Right lobe of liver (tissue), 4 donors: ENCODE data around the gene DNLZ.

Source experiments
- CTCF ChIP-seq, 4 donors: fragments of 200-600 bp in 3 of 4; fragments of 450-650 bp in 1 of 4; IDR thresholded peaks; one replicate each; pipeline versions ENCODE4 v1.5.1 to v1.8.0; 2016 to 2022; ENCODE audit warnings: antibody characterized with exemption in 4 of 4, mild to moderate bottlenecking in 2 of 4
- POLR2A ChIP-seq: fragments of 450-650 bp; IDR thresholded peaks from one replicate; pipeline ENCODE4 v1.6.1; 2017; ENCODE audit warnings: antibody characterized with exemption, mild to moderate bottlenecking
- donor health status: DM: no; HTN: no; CAD: no.
- donor health status: DM: no; HTN: no; CAD: no.
- donor health status: DM: no; HTN: yes; CAD: no.

DNA sequence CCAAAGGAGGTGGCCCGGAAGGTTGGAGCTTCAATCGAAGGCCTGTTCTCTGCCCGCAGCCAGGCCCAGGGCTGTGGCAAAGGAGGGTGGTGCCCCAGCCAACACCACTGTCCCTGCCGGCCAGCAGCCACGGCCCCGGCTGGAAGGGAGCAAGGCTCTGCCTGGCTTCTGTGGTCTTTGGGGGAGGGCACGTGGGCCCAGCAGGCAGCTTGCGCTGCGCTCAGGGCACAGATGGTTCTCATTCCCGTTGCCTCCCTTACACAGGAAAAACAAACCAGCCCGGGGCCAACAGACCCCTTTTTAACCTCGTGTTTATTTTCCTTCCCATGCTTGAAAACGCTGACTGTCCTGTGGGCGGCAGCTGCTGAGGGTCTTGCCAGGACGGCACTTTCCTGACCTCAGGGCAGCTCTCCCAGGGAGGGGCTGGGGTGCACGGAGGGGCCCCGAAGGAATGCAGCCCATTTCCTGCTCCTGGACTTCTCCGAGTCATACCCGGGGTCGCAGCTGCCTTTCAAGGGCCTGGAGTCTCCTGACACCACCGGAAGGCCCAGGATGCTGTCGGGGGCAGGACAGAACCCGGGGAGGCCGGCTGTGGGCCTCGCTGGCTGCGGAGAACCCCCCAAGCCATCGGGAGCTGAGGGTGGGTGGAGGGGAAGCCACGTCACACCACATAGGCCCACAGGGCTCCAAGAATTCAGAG, 37.3 kb downstream of the DNLZ start:
- TF ChIP-seq CTCF (IDR thresholded peaks at IDR 0.05) (no peak), POLR2A (no peak)
